Osteocyte (in vitro differentiated cells): ENCODE measurements around the gene ANAPC10. TPM values are rescaled to one million over a fixed set of nuclear protein-coding genes. Genes with fewer than 3 reads are reported as not detected.

ENCODE experiments used
- DNase-seq: peaks from one replicate; pipeline ENCODE4 v3.0.0; 2021; ENCODE audit warnings: mixed read lengths; ENCODE audit not compliant: unreplicated experiment; ENCODE audit errors: extremely low spot score
- H3K27ac Mint-ChIP-seq: one replicate; pipeline ENCODE4 v1.8.0; 2021; ENCODE audit warnings: mild to moderate bottlenecking, mixed read lengths; ENCODE audit not compliant: unreplicated experiment
- H3K27me3 Mint-ChIP-seq: one replicate; pipeline ENCODE4 v1.8.0; 2021; ENCODE audit warnings: mixed read lengths; ENCODE audit not compliant: unreplicated experiment
- H3K36me3 Mint-ChIP-seq: one replicate; pipeline ENCODE4 v1.8.0; 2021; ENCODE audit warnings: mixed read lengths; ENCODE audit not compliant: unreplicated experiment
- H3K4me1 Mint-ChIP-seq: one replicate; pipeline ENCODE4 v1.8.0; 2021; ENCODE audit warnings: mixed read lengths; ENCODE audit not compliant: unreplicated experiment
- H3K4me3 Mint-ChIP-seq: one replicate; pipeline ENCODE4 v1.8.0; 2021; ENCODE audit warnings: mild to moderate bottlenecking, moderate library complexity, mixed read lengths; ENCODE audit not compliant: unreplicated experiment
- H3K9me3 Mint-ChIP-seq: one replicate; pipeline ENCODE4 v1.8.0; 2021; ENCODE audit warnings: mixed read lengths; ENCODE audit not compliant: unreplicated experiment
- total RNA-seq: library from RNA; stranded (reverse); gene quantifications from 2 replicates; pipeline ENCODE4 v1.2.1, GENCODE V29; 2021
- TF ChIP-seq, protein P1 (sequence below): fragments of 200-600 bp; sonication (generic); IDR thresholded peaks from 2 replicates; pipeline ENCODE4 v1.5.0; 2021; ENCODE audit warnings: antibody characterized with exemption, mild to moderate bottlenecking, moderate library complexity

ANAPC10 gene
- total RNA-seq, 1 donor from 2014 or later = 16.8 TPM

DNA sequence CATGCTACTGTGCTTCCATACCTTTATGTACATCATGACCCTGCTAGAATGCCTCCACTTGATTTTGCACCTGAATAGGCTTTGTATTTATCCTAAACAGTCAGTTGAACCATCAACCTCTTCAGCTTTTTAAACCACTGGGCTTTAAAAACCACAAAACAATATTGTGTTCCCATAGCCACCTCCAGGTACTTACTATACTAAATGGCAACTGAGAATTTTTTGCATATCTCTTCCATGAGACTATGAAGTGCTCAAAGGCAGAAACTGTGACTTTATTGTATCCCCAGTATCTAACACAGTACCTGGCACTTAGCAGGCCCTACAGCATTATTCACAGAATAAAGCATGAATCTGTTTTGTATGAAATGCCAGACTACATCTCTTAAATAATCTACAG, 39.7 kb downstream of the ANAPC10 start:
- Mint-ChIP-seq H3K9me3 (no peaks in the 10 kb centered on the region), H3K27me3 (no peaks in the 10 kb centered on the region), H3K27ac (no peak overlapping the region), H3K36me3 (peaks cover 8% of the 10 kb centered on the region), H3K4me3 (no peak overlapping the region), H3K4me1 (peaks cover 12% of the 10 kb centered on the region)
- TF ChIP-seq, protein P1, sequence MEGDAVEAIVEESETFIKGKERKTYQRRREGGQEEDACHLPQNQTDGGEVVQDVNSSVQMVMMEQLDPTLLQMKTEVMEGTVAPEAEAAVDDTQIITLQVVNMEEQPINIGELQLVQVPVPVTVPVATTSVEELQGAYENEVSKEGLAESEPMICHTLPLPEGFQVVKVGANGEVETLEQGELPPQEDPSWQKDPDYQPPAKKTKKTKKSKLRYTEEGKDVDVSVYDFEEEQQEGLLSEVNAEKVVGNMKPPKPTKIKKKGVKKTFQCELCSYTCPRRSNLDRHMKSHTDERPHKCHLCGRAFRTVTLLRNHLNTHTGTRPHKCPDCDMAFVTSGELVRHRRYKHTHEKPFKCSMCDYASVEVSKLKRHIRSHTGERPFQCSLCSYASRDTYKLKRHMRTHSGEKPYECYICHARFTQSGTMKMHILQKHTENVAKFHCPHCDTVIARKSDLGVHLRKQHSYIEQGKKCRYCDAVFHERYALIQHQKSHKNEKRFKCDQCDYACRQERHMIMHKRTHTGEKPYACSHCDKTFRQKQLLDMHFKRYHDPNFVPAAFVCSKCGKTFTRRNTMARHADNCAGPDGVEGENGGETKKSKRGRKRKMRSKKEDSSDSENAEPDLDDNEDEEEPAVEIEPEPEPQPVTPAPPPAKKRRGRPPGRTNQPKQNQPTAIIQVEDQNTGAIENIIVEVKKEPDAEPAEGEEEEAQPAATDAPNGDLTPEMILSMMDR = no peak
- no peak for DNase-seq

GRCh38 chr4:145056325-145057130, 41.5 kb downstream of the ANAPC10 start:
- Mint-ChIP-seq H3K4me3 (no peak overlapping the region), H3K9me3 (no peaks in the 10 kb centered on the region), H3K4me1 (peaks cover 12% of the 10 kb centered on the region), H3K27me3 (no peaks in the 10 kb centered on the region), H3K27ac (no peak overlapping the region), H3K36me3 (peaks cover 5% of the 10 kb centered on the region)
- DNase-seq = no peak
- TF ChIP-seq, protein P1 = no peak

DNA sequence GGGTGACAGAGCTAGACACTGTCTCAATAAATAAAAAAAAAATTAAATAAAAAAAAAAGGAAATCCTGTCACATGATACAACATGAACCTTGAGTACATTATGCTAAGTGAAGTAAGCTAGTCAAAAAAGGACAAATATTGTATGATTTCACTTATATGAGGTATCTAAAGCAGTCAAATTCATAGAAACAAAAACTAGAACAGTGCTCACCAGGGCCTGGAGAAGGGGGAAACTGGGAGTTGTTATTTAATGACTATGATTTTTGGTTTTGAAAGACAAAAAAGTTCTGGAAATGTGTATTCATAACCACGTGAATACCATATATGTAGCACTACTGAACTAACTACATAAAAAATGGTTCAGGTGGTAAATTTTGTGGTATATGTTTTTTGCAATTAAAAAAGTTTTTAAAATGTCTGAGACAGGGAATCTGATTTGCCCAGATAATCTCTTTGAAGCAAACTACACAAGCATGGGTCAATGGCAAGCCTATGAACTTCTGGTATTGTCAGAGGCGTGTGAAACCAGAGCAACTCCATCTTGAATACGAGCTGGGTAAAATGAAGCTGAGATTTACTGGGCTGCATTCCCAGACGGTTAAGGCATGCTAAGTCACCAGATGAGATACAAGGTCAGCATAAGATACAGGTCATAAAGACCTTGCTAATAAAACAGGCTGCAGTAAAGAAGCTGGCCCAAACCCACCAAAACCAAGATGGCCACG, 42.3 kb downstream of the ANAPC10 start:
- Mint-ChIP-seq H3K4me1 (peaks cover 9% of the 10 kb centered on the region), H3K4me3 (no peak overlapping the region)
- no peak for DNase-seq

DNA sequence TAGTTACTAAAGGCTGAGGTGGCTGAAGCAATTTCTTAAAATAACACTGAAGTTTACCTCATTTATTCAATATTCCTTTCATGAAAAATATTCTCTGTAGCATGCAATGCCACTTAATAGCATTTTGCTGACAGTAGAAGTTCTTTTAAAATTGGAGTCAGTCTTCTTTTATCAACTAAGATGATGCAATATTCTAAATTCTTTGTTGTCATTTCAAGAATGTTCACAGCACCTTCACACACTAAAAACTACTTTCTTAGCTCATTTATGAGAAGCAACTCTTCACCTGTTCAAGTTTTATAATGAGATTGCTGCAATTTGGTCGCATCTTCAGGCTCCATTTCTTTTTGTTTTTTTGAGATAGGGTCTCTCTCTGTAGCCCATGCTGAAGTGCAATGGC, 48.8 kb downstream of the ANAPC10 start:
- H3K27me3 Mint-ChIP-seq = no peaks in the 10 kb centered on the region
- H3K4me3 Mint-ChIP-seq = no peak overlapping the region
- H3K9me3 Mint-ChIP-seq = no peaks in the 10 kb centered on the region
- DNase-seq = no peak
- TF ChIP-seq, protein P1 = no peak
- peaks cover 26% of the 10 kb centered on the region for H3K4me1 Mint-ChIP-seq
- peaks cover 19% of the 10 kb centered on the region for H3K36me3 Mint-ChIP-seq
- H3K27ac Mint-ChIP-seq = no peak overlapping the region

More for the DNA sequence above, 42.3 kb downstream of the ANAPC10 start:
- Mint-ChIP-seq H3K9me3 (no peaks in the 10 kb centered on the region), H3K36me3 (peaks cover 11% of the 10 kb centered on the region), H3K27me3 (no peaks in the 10 kb centered on the region), H3K27ac (no peak overlapping the region)
- TF ChIP-seq, protein P1 = no peak

GRCh38 chr4:145048817-145049216, 49.2 kb downstream of the ANAPC10 start:
- no peak for DNase-seq
- no peak overlapping the region for H3K27ac Mint-ChIP-seq
- H3K4me1 Mint-ChIP-seq = peaks cover 30% of the 10 kb centered on the region
- no peaks in the 10 kb centered on the region for H3K9me3 Mint-ChIP-seq
- H3K27me3 Mint-ChIP-seq = no peaks in the 10 kb centered on the region
- peaks cover 19% of the 10 kb centered on the region for H3K36me3 Mint-ChIP-seq
- TF ChIP-seq, protein P1 = no peak
- no peak overlapping the region for H3K4me3 Mint-ChIP-seq
